B cell (primary cell): ENCODE data around the gene ZFP14.

Experiments
- CTCF ChIP-seq: fragments of 200-600 bp; IDR thresholded peaks from one replicate; pipeline ENCODE4 v1.8.0; 2022; ENCODE audit warnings: antibody characterized with exemption, mild to moderate bottlenecking
- EZH2 ChIP-seq: IDR thresholded peaks from 2 replicates; pipeline ENCODE4 v1.6.1; 2012; ENCODE audit warnings: borderline replicate concordance, low read depth, mild to moderate bottlenecking, moderate library complexity, low read length; ENCODE audit not compliant: insufficient read depth, poor library complexity, severe bottlenecking

- no peak for TF ChIP-seq CTCF
- TF ChIP-seq EZH2 = no peak
These were observed 7.1 kb downstream of the ZFP14 start for GRCh38 chr19:36371886-36372285.
